GM12892 (cell line): ENCODE data around the gene COLEC12.

Experiments used
- POLR2A ChIP-seq: IDR thresholded peaks from 2 replicates; pipeline ENCODE4 v1.6.1; 2011; ENCODE audit warnings: low read depth, low read length, control low read depth
- POLR2AphosphoS5 ChIP-seq: IDR thresholded peaks from 2 replicates; pipeline ENCODE4 v1.6.1; 2011; ENCODE audit warnings: low read depth, low read length, control low read depth

DNA sequence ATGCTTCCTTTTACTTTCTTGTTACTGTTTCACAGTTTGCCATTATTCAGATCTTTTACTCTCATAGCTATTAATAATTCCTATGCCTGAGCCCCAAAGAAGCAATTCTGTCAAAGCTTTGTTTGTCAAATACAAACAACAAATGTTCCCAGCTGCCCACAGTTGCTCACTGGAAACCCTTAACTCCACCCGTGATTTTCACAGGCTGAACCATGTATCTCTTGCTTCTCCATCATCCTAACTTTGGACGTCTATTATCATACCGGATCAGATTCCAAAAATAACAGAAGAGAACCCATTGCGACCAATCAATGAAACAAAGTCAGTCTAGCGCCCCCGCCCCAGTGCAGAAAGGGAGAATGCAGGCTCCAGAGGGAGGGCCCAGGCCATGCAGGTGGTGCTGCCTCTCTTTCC lies 24.2 kb downstream of the COLEC12 start:
- no peak for TF ChIP-seq POLR2A
- TF ChIP-seq POLR2AphosphoS5, result no peak
